ENCODE results near the gene LDLR. TPM values are rescaled to one million over a fixed set of nuclear protein-coding genes. Genes with fewer than 3 reads are reported as not detected.

The LDLR gene
- total RNA-seq, 1 experiment from 2014 or later = 175 TPM

GRCh38 chr19:11064831-11065303, 24.4 kb upstream of the LDLR start:
- DNase-seq (ENCODE audit: low spot score) = no peak
- Histone ChIP-seq H3K9me3 (ENCODE audit: low read depth, low read length, poor library complexity, severe bottlenecking) (no peaks in the 10 kb centered on the region), H3K4me1 (ENCODE audit: insufficient read depth, low read length, poor library complexity, severe bottlenecking) (no peaks in the 10 kb centered on the region), H3K27ac (ENCODE audit: low read depth, low read length, poor library complexity, severe bottlenecking) (no peak overlapping the region), H3K36me3 (ENCODE audit: insufficient read depth, low read length, poor library complexity, severe bottlenecking) (peaks cover 49% of the 10 kb centered on the region), H3K4me3 (ENCODE audit: low read depth, low read length, poor library complexity, severe bottlenecking) (no peak overlapping the region), H3K27me3 (replicated peaks; ENCODE audit: insufficient read depth, low read depth, low read length, poor library complexity) (no peaks in the 10 kb centered on the region)
- no peak for TF ChIP-seq EZH2 (IDR thresholded peaks at IDR 0.05; ENCODE audit: borderline replicate concordance, low read depth, low read length, poor library complexity, severe bottlenecking)
- TF ChIP-seq CTCF (conservative IDR thresholded peaks at IDR 0.05; ENCODE audit: low read depth, low read length) = no peak
- ChIA-PET POLR2A (ENCODE audit: low non-redundant PET) (no interaction called here), CTCF (interaction anchor here (0.8 to 0.9 kb wide), 2 partner anchors 29 to 61 kb away, joined by 3 to 9 read pairs; no protein-coding TSS in a partner anchor)
- intact Hi-C loops (cut with micrococcal nuclease; ENCODE audit: unreplicated experiment) = no loop called here
- no TSS peak for BruUV-seq (replicated peaks)

GRCh38 chr19:11066326-11066725, 22.9 kb upstream of the LDLR start:
- TF ChIP-seq EZH2 (IDR thresholded peaks at IDR 0.05; ENCODE audit: borderline replicate concordance, low read depth, low read length, poor library complexity, severe bottlenecking) (no peak), CTCF (conservative IDR thresholded peaks at IDR 0.05; ENCODE audit: low read depth, low read length) (no peak)
- BruUV-seq (replicated peaks) = no TSS peak
- Histone ChIP-seq H3K4me3 (ENCODE audit: low read depth, low read length, poor library complexity, severe bottlenecking) (no peak overlapping the region), H3K27me3 (replicated peaks; ENCODE audit: insufficient read depth, low read depth, low read length, poor library complexity) (no peaks in the 10 kb centered on the region), H3K4me1 (ENCODE audit: insufficient read depth, low read length, poor library complexity, severe bottlenecking) (no peaks in the 10 kb centered on the region), H3K27ac (ENCODE audit: low read depth, low read length, poor library complexity, severe bottlenecking) (no peak overlapping the region), H3K36me3 (ENCODE audit: insufficient read depth, low read length, poor library complexity, severe bottlenecking) (peaks cover 39% of the 10 kb centered on the region), H3K9me3 (ENCODE audit: low read depth, low read length, poor library complexity, severe bottlenecking) (no peaks in the 10 kb centered on the region)
- intact Hi-C loops (cut with micrococcal nuclease; ENCODE audit: unreplicated experiment) = no loop called here
- CTCF ChIA-PET = no interaction called here
- POLR2A ChIA-PET (ENCODE audit: low non-redundant PET) = no interaction called here
- no peak for DNase-seq (ENCODE audit: low spot score)

- Histone ChIP-seq H3K27me3 (replicated peaks; ENCODE audit: insufficient read depth, low read depth, low read length, poor library complexity) (no peaks in the 10 kb centered on the region), H3K4me3 (ENCODE audit: low read depth, low read length, poor library complexity, severe bottlenecking) (no peak overlapping the region), H3K9me3 (ENCODE audit: low read depth, low read length, poor library complexity, severe bottlenecking) (no peaks in the 10 kb centered on the region), H3K4me1 (ENCODE audit: insufficient read depth, low read length, poor library complexity, severe bottlenecking) (no peaks in the 10 kb centered on the region), H3K27ac (ENCODE audit: low read depth, low read length, poor library complexity, severe bottlenecking) (no peak overlapping the region), H3K36me3 (ENCODE audit: insufficient read depth, low read length, poor library complexity, severe bottlenecking) (peaks cover 33% of the 10 kb centered on the region)
- no peak for TF ChIP-seq CTCF (conservative IDR thresholded peaks at IDR 0.05; ENCODE audit: low read depth, low read length)
- TF ChIP-seq EZH2 (IDR thresholded peaks at IDR 0.05; ENCODE audit: borderline replicate concordance, low read depth, low read length, poor library complexity, severe bottlenecking) = no peak
- intact Hi-C loops (cut with micrococcal nuclease; ENCODE audit: unreplicated experiment) = no loop called here
- ChIA-PET POLR2A (ENCODE audit: low non-redundant PET) (no interaction called here), CTCF (no interaction called here)
- no peak for DNase-seq (ENCODE audit: low spot score)
- no TSS peak for BruUV-seq (replicated peaks)
Measured at GRCh38 chr19:11067356-11068113, 21.7 kb upstream of the LDLR start.

All from A673 (cell line).